ENCODE data around the gene INPP5D. TPM values are rescaled to one million over a fixed set of nuclear protein-coding genes. Genes with fewer than 3 reads are reported as not detected.

INPP5D gene
- total and polyA plus RNA-seq, 2 donors (not counting 3 experiments of a cell fraction or from before 2014, with no cell fraction given), result 13.9 to 46.6 TPM

DNA sequence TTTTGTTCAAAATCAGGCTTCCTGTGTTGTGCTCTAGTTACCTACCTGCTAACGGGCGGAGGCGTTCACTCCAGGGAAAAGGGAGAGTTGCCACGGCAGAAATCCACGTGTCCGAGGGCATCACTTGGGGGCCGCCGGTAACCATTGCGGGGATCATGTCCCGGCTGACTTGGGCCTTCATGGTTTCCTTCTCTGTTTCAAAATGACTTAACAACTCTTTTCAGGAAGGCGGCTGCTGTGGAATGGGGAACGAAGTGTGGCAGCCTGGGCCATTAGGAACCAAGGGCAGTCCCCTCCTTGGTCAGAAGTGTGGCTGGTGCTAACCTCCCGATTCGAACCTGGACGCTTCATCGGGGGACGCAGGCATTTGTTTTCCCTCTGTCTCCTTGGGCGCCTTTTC, 56.8 kb downstream of the INPP5D start:
- H3K27me3 ChIP-seq (ENCODE audit: control insufficient read depth in 2 of 2, insufficient read depth in 2 of 2, low read length in 2 of 2), result no peaks in the 10 kb centered on the region
- CTCF ChIA-PET, result no interaction called here
- no peaks in the 10 kb centered on the region for H3K36me3 ChIP-seq (ENCODE audit: control insufficient read depth in 2 of 2, extremely low read depth in 1 of 2, insufficient read depth in 2 of 2, low read length in 2 of 2)
- H3K4me2 ChIP-seq (ENCODE audit: insufficient read depth, low read length), result no peak overlapping the region
- H3K4me3 ChIP-seq (replicated peaks in 1 of 3; ENCODE audit: insufficient read depth in 1 of 3, low read depth in 1 of 3, low read length in 3 of 3), result no peak overlapping the region
- H3K79me2 ChIP-seq (ENCODE audit: control insufficient read depth, insufficient read depth, low read length), result no peaks in the 10 kb centered on the region
- intact Hi-C loops (cut with micrococcal nuclease), result no loop called here
- no TSS peak for BruUV-seq (replicated peaks)
- no peaks in the 10 kb centered on the region for H3K4me1 ChIP-seq (ENCODE audit: control insufficient read depth, extremely low read depth, insufficient read depth, low read length)
- DNase-seq (ENCODE audit: low read depth, low spot score), result no peak
- H3K27ac ChIP-seq (ENCODE audit: insufficient read depth, low read depth, low read length), result no peak overlapping the region
- no peaks in the 10 kb centered on the region for H3K9me3 ChIP-seq (replicated peaks; ENCODE audit: control insufficient read depth, insufficient read depth, low read length)
- dilution Hi-C loops (cut with MboI; ENCODE audit: extremely low pct_ligation_motif_present, low sequenced_read_pairs), result no loop called here
- H4K20me1 ChIP-seq (replicated peaks; ENCODE audit: control insufficient read depth, extremely low read depth, insufficient read depth, low read length), result no peaks in the 10 kb centered on the region
- TF ChIP-seq FOS (IDR thresholded peaks at IDR 0.05; ENCODE audit: borderline replicate concordance, insufficient read depth, low read length), result no peak
- no peak for TF ChIP-seq MYC (IDR thresholded peaks at IDR 0.05; ENCODE audit: low read depth, low read length)
- TF ChIP-seq EZH2 (IDR thresholded peaks at IDR 0.05; ENCODE audit: borderline replicate concordance, low read depth, low read length, severe bottlenecking), result no peak
- TF ChIP-seq POLR2AphosphoS5 (IDR thresholded peaks at IDR 0.05; ENCODE audit: insufficient read depth, low read depth, low read length), result no peak
- no peak for TF ChIP-seq JUN (IDR thresholded peaks at IDR 0.05; ENCODE audit: borderline replicate concordance, insufficient read depth, insufficient read length, low read depth)
- TF ChIP-seq, protein P1, sequence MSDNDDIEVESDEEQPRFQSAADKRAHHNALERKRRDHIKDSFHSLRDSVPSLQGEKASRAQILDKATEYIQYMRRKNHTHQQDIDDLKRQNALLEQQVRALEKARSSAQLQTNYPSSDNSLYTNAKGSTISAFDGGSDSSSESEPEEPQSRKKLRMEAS (IDR thresholded peaks at IDR 0.05; ENCODE audit: insufficient read depth, insufficient read length), result no peak
- no peak for TF ChIP-seq POLR2A (IDR thresholded peaks at IDR 0.05; ENCODE audit: low read depth, low read length)
- TF ChIP-seq GATA2 (IDR thresholded peaks at IDR 0.05; ENCODE audit: insufficient read depth, insufficient read length, low read depth, low read length), result no peak
- TF ChIP-seq, protein P2, sequence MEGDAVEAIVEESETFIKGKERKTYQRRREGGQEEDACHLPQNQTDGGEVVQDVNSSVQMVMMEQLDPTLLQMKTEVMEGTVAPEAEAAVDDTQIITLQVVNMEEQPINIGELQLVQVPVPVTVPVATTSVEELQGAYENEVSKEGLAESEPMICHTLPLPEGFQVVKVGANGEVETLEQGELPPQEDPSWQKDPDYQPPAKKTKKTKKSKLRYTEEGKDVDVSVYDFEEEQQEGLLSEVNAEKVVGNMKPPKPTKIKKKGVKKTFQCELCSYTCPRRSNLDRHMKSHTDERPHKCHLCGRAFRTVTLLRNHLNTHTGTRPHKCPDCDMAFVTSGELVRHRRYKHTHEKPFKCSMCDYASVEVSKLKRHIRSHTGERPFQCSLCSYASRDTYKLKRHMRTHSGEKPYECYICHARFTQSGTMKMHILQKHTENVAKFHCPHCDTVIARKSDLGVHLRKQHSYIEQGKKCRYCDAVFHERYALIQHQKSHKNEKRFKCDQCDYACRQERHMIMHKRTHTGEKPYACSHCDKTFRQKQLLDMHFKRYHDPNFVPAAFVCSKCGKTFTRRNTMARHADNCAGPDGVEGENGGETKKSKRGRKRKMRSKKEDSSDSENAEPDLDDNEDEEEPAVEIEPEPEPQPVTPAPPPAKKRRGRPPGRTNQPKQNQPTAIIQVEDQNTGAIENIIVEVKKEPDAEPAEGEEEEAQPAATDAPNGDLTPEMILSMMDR (IDR thresholded peaks at IDR 0.05; ENCODE audit: extremely low read depth in 1 of 2, insufficient read depth in 1 of 2, low read depth in 1 of 2, low read length in 2 of 2), result no peak
- FAIRE-seq, result no peak
- no peak overlapping the region for H3K9ac ChIP-seq (replicated peaks; ENCODE audit: extremely low read depth, insufficient read depth, low read length)
- H2AFZ ChIP-seq (ENCODE audit: low read depth, low read length), result no peak overlapping the region
- POLR2A ChIA-PET, result no interaction called here
- no peaks in the 10 kb centered on the region for H3K9me1 ChIP-seq (replicated peaks; ENCODE audit: control insufficient read depth, extremely low read depth, insufficient read depth, low read length)

Measured in endothelial cell of umbilical vein (primary cell).